HK-2 (cell line): Measurements from ENCODE around the gene NFIL3.
"Not testable (repeated sequence)": the region's sequence is repeated elsewhere in the genome, so short reads cannot be mapped to it uniquely, and the experiment has no call there.

Experiments
- DNase-seq: peaks from one replicate; pipeline ENCODE4 v3.0.0-alpha.2; 2018; ENCODE audit not compliant: unreplicated experiment

NFIL3 gene, protein sequence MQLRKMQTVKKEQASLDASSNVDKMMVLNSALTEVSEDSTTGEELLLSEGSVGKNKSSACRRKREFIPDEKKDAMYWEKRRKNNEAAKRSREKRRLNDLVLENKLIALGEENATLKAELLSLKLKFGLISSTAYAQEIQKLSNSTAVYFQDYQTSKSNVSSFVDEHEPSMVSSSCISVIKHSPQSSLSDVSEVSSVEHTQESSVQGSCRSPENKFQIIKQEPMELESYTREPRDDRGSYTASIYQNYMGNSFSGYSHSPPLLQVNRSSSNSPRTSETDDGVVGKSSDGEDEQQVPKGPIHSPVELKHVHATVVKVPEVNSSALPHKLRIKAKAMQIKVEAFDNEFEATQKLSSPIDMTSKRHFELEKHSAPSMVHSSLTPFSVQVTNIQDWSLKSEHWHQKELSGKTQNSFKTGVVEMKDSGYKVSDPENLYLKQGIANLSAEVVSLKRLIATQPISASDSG

GRCh38 chr9:91423785-91424402, at the start of gene NFIL3:
TSS of gene NFIL3 (minus strand) at chr9:91423832. CDS start at chr9:91410734, 13,098 bp downstream.
- DNase-seq: peak; percentile 76

DNA sequence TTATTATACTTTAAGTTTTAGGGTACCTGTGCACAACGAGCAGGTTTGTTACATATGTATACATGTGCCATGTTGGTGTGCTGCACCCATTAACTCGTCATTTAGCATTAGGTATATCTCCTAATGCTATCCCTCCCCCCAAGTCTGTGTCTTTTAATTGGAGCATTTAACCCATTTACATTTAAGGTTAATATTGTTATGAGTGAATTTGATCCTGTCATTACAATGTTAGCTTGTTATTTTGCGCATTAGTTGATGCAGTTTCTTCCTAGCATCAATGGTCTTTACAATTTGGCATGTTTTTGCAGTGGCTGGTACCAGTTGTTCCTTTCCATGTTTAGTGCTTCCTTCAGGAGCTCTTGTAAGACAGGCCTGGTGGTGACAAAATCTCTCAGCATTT, 47.9 kb upstream of the NFIL3 start:
- DNase-seq: not testable (repeated sequence)

- no peak for DNase-seq
These were observed 41.8 kb upstream of the NFIL3 start for GRCh38 chr9:91465420-91465819.

DNA sequence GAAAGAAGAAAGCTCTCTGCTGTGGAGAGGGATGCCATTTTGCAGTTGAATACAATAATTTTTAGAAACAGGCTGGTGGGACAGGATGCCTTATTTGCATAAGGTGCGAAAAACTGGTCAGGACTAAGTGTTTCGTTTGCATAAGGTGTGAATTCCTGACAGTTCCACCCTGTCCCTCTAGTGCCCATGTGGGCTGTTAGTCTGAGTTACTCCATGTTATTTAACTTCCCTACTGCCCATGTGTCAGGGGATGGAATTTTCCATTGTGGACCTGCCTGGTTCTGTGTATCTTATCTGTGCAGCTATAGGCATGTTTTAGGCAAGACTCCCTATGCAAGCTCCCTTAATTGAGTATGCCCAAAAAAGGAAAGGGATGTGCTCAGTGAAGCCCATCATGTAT, 35.3 kb upstream of the NFIL3 start:
- no peak for DNase-seq

DNA sequence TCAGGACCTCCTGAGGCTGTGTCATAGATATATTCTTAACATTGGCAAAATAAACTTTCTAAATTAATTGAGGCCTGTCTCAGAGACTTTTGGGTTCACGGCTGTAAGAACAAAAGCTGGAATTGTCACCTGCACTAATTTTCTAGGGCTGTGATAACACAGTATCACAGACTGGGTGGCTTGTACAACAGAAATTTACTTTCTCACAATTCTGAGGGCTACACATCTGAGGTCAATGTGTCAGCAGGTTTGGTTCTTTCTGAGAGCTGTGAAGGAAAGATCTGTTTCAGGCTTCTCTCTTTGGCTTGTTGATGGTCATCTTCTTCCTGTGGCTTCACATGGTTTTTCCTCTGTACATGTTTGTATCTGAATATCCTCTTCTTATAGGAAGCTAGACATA, 29.2 kb upstream of the NFIL3 start:
- no peak for DNase-seq

GRCh38 chr9:91451431-91452270, 28.0 kb upstream of the NFIL3 start:
- DNase-seq: no peak

GRCh38 chr9:91445135-91445534, 21.5 kb upstream of the NFIL3 start:
- no peak for DNase-seq

GRCh38 chr9:91443994-91444392, 20.4 kb upstream of the NFIL3 start:
- no peak for DNase-seq

GRCh38 chr9:91443321-91443993, 19.8 kb upstream of the NFIL3 start:
- DNase-seq: no peak

DNA sequence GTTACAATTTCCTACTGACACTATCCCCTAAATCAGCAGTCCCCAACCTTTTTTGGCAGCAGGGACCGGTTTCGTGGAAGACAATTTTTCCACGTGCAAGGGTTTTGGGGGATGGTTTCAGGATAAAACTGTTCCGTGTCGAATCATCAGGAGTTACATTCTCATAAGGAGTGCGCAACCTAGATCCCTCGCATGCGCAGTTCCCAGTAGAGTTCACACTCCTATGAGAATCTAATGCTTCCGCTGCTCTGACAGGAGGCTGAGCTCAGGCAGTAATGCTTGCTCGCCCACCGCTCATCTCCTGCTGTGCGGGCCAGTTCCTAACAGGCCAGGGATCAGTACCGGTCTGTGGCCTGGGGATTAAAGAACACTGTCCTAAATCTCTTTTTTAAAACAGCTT, 13.2 kb upstream of the NFIL3 start:
- DNase-seq: no peak

DNA sequence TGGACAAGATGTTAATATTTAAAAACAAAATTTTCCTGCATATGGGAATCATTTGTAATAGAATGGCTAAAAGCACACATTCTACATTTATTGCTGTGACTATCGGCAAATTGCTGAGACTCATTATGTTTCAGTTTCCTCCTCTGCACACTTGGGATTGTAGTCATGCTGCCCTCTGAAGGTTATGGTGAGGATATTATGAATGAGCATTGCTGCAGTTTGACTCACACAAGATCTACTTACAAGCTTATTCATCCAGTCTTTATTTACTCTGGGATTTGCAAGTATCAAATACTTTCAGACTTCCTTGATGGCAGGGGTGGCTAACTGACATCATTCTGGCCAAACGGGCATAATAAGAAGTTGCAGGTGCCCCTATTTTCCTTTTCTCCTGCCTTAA, 9.5 kb upstream of the NFIL3 start:
- DNase-seq: no peak

DNA sequence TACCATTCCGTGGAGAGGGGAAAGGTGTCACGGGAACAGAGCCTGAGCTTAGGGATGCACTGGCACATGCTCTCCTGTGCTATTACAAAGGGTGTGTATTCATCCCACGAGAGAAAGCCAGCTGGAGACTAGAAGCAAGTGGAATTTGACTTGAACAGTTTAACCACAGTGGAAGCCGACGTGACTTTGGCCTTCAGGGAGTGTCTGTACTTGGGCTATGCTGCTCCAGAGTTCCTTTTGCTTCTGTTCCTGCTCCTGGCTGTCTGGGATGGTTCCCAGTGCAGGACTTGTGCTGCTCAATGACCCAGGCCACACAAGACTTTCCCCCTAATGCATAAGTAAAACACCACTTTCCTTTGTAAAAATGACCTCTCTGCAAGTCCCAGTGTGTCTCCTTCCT, 7.9 kb upstream of the NFIL3 start:
- DNase-seq: no peak

DNA sequence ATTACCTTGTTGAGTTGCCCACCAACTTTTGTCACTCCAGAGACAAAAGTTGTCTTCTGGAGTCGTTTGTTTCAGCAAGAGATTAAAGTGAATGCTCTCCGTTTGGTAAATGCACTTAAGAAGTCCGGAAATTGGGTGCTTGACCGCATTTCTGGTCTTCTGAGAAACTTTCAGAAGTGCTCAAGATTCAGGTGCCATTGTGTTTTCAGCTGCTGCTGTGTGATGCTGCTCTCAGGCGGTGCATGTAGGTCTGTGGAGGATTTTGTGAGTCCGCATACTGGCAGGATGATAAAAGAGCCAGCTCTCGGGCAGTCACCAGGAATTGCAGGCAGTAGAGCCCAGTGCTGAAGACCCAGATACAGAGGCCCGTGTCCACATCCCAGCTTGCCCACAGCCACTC, 5.9 kb upstream of the NFIL3 start:
- DNase-seq: no peak

DNA sequence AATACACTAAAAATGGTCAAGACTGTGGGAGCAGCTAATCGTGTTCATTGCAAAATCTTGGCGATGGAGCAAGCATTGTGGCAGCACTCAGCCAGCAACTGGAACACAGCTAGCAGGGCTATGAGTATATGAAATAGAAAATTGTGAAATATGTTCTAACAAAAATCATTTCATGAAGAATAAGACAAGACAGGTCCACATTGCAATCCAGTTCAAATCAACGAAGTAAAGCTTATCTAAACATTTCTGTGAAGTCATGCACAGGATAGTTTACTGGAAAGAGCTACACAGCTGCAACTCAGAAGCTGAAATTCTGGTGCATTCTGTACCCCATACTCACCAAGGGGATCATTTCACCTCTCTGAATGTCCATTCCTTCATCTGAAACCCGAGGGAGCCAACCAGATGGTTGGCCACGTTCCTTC, 5.3 kb upstream of the NFIL3 start:
- no peak for DNase-seq

- DNase-seq: no peak
These were observed 4.8 kb upstream of the NFIL3 start for GRCh38 chr9:91428436-91428835.

DNA sequence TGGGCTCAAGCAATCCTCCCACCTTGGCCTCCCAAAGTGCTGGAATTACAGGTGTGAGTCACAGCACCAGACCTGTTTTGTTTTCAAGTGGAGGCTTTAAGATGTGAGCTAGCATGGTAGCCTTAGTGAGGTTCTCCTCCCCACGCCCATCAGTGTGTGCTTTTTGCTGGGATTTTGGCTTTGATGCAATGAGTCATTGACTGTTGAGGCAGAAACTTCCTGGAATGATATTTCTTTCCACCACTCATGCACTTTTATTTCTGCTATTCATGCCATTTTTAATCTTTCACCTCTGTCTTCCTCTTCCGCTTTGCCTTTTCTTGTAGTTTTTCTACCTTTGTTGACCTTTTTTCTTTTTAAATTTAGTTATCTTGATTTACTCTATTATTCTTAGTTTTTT, 4.2 kb upstream of the NFIL3 start:
- no peak for DNase-seq

- DNase-seq: no peak
These were observed 2.6 kb upstream of the NFIL3 start for GRCh38 chr9:91426123-91426745.

DNA sequence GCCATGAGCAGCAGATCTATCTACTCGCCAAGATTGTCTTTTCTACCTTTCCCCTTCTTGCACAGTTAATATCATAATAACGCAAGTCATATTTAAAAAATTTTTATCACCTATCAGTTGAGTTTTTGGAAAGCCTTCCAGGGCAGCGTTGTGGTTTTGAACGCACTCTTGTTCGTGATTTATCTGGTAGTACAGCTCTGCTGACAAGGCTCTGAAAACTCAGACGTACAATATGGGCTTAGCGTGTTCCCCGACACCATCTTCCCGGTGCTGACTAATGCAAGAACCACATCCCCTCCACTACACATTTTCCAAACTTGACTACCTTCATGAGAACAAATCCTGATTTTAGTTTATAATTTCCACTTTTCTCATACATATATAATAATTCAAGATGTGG, 1.6 kb upstream of the NFIL3 start:
- DNase-seq: no peak

- DNase-seq: peak; percentile 67
These were observed 958 bp upstream of the NFIL3 start for GRCh38 chr9:91424403-91425176.
